K562 (cell line): ENCODE measurements around the gene SNX4. TPM values are rescaled to one million over a fixed set of nuclear protein-coding genes. Genes with fewer than 3 reads are reported as not detected.
A peak's percentile ranks its signal among the peaks of the same experiment; 100 is the strongest.

ENCODE experiments used
- ELF1 ChIP-seq: fragments of 200-800 bp; sonication (Bioruptor generic); IDR thresholded peaks from 2 replicates; pipeline ENCODE4 v1.6.1; 2016; ENCODE audit warnings: missing genetic modification characterization, missing compliant biosample characterization
- FOSL1 ChIP-seq: fragments of 200-800 bp; sonication (Bioruptor generic); conservative IDR thresholded peaks from 2 replicates; pipeline ENCODE4 v1.6.1; 2016; ENCODE audit warnings: missing genetic modification characterization, missing compliant biosample characterization
- FOXM1 ChIP-seq, 2 experiments: fragments of 450-650 bp in 1 of 2; sonication (generic) in 1 of 2; formaldehyde crosslinking in 1 of 2; IDR thresholded peaks; 2 replicates each; pipeline versions ENCODE4 v1.6.1 to v1.9.0; 2017 to 2022; ENCODE audit warnings: low read depth in 2 of 2, mild to moderate bottlenecking in 2 of 2, missing genetic modification reagents in 1 of 2, moderate library complexity in 1 of 2
- FUS ChIP-seq: fragments of 200-400 bp; formaldehyde crosslinking; optimal IDR thresholded peaks from 2 replicates; pipeline ENCODE3; 2017; ENCODE audit warnings: low read depth, low read length
- GTF2E2 ChIP-seq: fragments of 200-800 bp; sonication (Bioruptor generic); IDR thresholded peaks from 2 replicates; pipeline ENCODE4 v1.6.1; 2016; ENCODE audit warnings: missing genetic modification characterization, missing compliant biosample characterization
- HDGF ChIP-seq: fragments of 450-650 bp; IDR thresholded peaks from 2 replicates; pipeline ENCODE4 v1.6.1; 2016
- HNRNPUL1 ChIP-seq: fragments of 200-400 bp; formaldehyde crosslinking; IDR thresholded peaks from 2 replicates; pipeline ENCODE4 v1.6.1; 2017; ENCODE audit warnings: low read length
- HOMEZ ChIP-seq: fragments of 250-450 bp; sonication (Bioruptor Pico); IDR thresholded peaks from 2 replicates; pipeline ENCODE4 v1.4.0; 2020; ENCODE audit warnings: mild to moderate bottlenecking, moderate library complexity
- JUND ChIP-seq, 2 experiments: IDR thresholded peaks; 2 replicates in 1 of 2; 3 replicates in 1 of 2; pipeline ENCODE4 v1.6.1; 2011; ENCODE audit warnings: borderline replicate concordance in 2 of 2, low read depth in 2 of 2, low read length in 2 of 2, improper control_type of control experiment in 1 of 2, missing biosample characterization in 1 of 2, missing genetic modification characterization in 1 of 2, missing genetic modification reagents in 1 of 2
- KAT7 ChIP-seq: sonication (generic); formaldehyde crosslinking; IDR thresholded peaks from 2 replicates; pipeline ENCODE4 v1.8.0; 2022; ENCODE audit warnings: missing genetic modification reagents, mild to moderate bottlenecking, borderline replicate concordance
- KLF16 ChIP-seq: IDR thresholded peaks from 2 replicates; pipeline ENCODE4 v1.6.1; 2016; ENCODE audit warnings: antibody characterized with exemption
- LEF1 ChIP-seq: fragments of 450-650 bp; IDR thresholded peaks from 2 replicates; pipeline ENCODE4 v1.6.1; 2016; ENCODE audit warnings: mild to moderate bottlenecking
- MAFK ChIP-seq: IDR thresholded peaks from 2 replicates; pipeline ENCODE4 v1.6.1; 2011; ENCODE audit warnings: low read length, improper control_type of control experiment
- MLX ChIP-seq, 2 experiments: fragments of 450-650 bp in 1 of 2; sonication (generic) in 1 of 2; formaldehyde crosslinking; conservative IDR thresholded peaks; 2 replicates each; pipeline versions ENCODE4 v1.4.0 to v1.8.1; 2020 to 2022; ENCODE audit warnings: mild to moderate bottlenecking in 1 of 2, missing genetic modification reagents in 1 of 2
- MYBL2 ChIP-seq, 2 experiments: fragments of 450-650 bp in 1 of 2; sonication (generic) in 1 of 2; formaldehyde crosslinking in 1 of 2; IDR thresholded peaks; 2 replicates each; pipeline versions ENCODE4 v1.6.1 to v1.8.1; 2017 to 2022; ENCODE audit warnings: borderline replicate concordance in 1 of 2, inconsistent platforms in 1 of 2, low read depth in 1 of 2, mild to moderate bottlenecking in 1 of 2, missing genetic modification reagents in 1 of 2, moderate library complexity in 1 of 2
- NFE2 ChIP-seq: IDR thresholded peaks from 2 replicates; pipeline ENCODE4 v1.6.1; 2014; ENCODE audit warnings: antibody characterized with exemption, low read depth
- SMC3 ChIP-seq: conservative IDR thresholded peaks from 2 replicates; pipeline ENCODE4 v1.6.1; 2011; ENCODE audit warnings: low read depth, low read length, improper control_type of control experiment; ENCODE audit not compliant: insufficient read depth
- SRSF7 ChIP-seq: fragments of 200-400 bp; formaldehyde crosslinking; optimal IDR thresholded peaks from 2 replicates; pipeline ENCODE3; 2017; ENCODE audit warnings: mild to moderate bottlenecking, low read depth, low read length
- THAP7 ChIP-seq: fragments of 250-450 bp; sonication (Bioruptor Pico); IDR thresholded peaks from 2 replicates; pipeline ENCODE4 v1.5.0; 2021
- XRCC4 ChIP-seq: IDR thresholded peaks from one replicate; pipeline ENCODE4 v1.6.1; 2011; ENCODE audit not compliant: insufficient read depth, insufficient read length; ENCODE audit errors: extremely low read depth
- ZNF3 ChIP-seq: fragments of 250-450 bp; sonication (Bioruptor Pico); IDR thresholded peaks from 2 replicates; pipeline ENCODE4 v1.5.0; 2021; ENCODE audit warnings: mild to moderate bottlenecking, moderate library complexity
- ZNF316 ChIP-seq: fragments of 450-650 bp; IDR thresholded peaks from 2 replicates; pipeline ENCODE4 v1.6.1; 2016
- ZNF639 ChIP-seq, 2 experiments: fragments of 200-800 bp in 1 of 2; sonication (Bioruptor generic) in 1 of 2; sonication (generic) in 1 of 2; formaldehyde crosslinking in 1 of 2; IDR thresholded peaks in 1 of 2; conservative IDR thresholded peaks in 1 of 2; 2 replicates each; pipeline versions ENCODE4 v1.5.0 to v1.6.1; 2016 to 2020; ENCODE audit warnings: missing compliant biosample characterization in 1 of 2, missing genetic modification characterization in 1 of 2, missing genetic modification reagents in 1 of 2
- polyA plus RNA-seq, 8 experiments: library from polyadenylated mRNA; depleted of rRNA in 4 of 8; stranded (reverse) in 5 of 8; unstranded in 3 of 8; fragments of >200 nt; fragmentation: Nextera tagmentation in 2 of 8; fragmentation: Illumina TruSeq in 1 of 8; extraction: Ambion mirVana in 2 of 8; extraction: Trizol in 1 of 8; gene quantifications; 2 replicates each; pipeline versions ENCODE4 v1.2.1 to v1.2.3, GENCODE V29; 2011 to 2014; ENCODE audit warnings: inconsistent platforms in 1 of 8, missing spikeins in 1 of 8
- total RNA-seq, 7 experiments: library from RNA; depleted of rRNA in 6 of 7; stranded (reverse); fragments of >200 nt in 6 of 7; fragmentation: Illumina TruSeq in 2 of 7; extraction: Trizol in 2 of 7; gene quantifications; 2 replicates each; pipeline versions ENCODE4 v1.2.1 to v1.2.3, GENCODE V29; 2011 to 2021; ENCODE audit warnings: low replicate concordance in 1 of 7

SNX4 gene
- total and polyA plus RNA-seq, 9 of the 15 experiments (the other 6 are each of a cell fraction or from before 2014, with no cell fraction given), result 11.4 to 40.3 (median 30.0) TPM

- TF ChIP-seq SMC3, result no peak
- TF ChIP-seq XRCC4, result no peak
- peak; percentile 56 for TF ChIP-seq ZNF316
- TF ChIP-seq GTF2E2 (tag), result no peak
- peak; percentile 39; the same call in 1 of the 2 replicates for TF ChIP-seq JUND (IDR thresholded peaks at IDR 0.05; ENCODE audit: borderline replicate concordance, low read depth, low read length)
- no peak; the same call in 2 of the 3 replicates for TF ChIP-seq JUND (tag; IDR thresholded peaks at IDR 0.05; ENCODE audit: borderline replicate concordance, low read depth, low read length)
- TF ChIP-seq NFE2, result peak; percentile 75
- TF ChIP-seq ELF1, result no peak
- 0 out of 4 replicates have a peak, but pooled peaks of 1 of the 2 experiments have one; percentile 48 for TF ChIP-seq ZNF639 (CRISPR knock-in tag; conservative IDR thresholded peaks at IDR 0.05 in 1 of 2, IDR thresholded peaks at IDR 0.05 in 1 of 2)
- no peak for TF ChIP-seq SRSF7
- TF ChIP-seq THAP7 (CRISPR knock-in tag), result no peak
- TF ChIP-seq MYBL2 (IDR thresholded peaks at IDR 0.05; ENCODE audit: low read depth), result peak; percentile 83
- no peak for TF ChIP-seq MYBL2 (CRISPR knock-in tag; IDR thresholded peaks at IDR 0.05; ENCODE audit: borderline replicate concordance)
- TF ChIP-seq HOMEZ (CRISPR knock-in tag), result no peak
- peak; percentile 38; the same call in 1 of the 2 replicates for TF ChIP-seq MAFK
- no peak for TF ChIP-seq HDGF
- TF ChIP-seq LEF1, result no peak
- peak; percentile 40; the same call in 1 of the 2 replicates for TF ChIP-seq FOSL1 (tag)
- TF ChIP-seq ZNF3, result no peak
- TF ChIP-seq MLX (CRISPR knock-in tag; conservative IDR thresholded peaks at IDR 0.05), result no peak
- TF ChIP-seq FOXM1 (IDR thresholded peaks at IDR 0.05; ENCODE audit: low read depth), result peak; percentile 58; the same call in 1 of the 2 replicates
- no peak for TF ChIP-seq FOXM1 (CRISPR knock-in tag; IDR thresholded peaks at IDR 0.05; ENCODE audit: low read depth)
- no peak for TF ChIP-seq KAT7 (CRISPR knock-in tag)
- TF ChIP-seq KLF16, result no peak
- TF ChIP-seq FUS, result no peak
- TF ChIP-seq HNRNPUL1, result no peak
- TF ChIP-seq, all 486 proteins: peak for 24
These were observed 23.3 kb downstream of the SNX4 start (continued) for GRCh38 chr3:125496701-125497100.
